ENCODE results near the gene PEX26. TPM values are rescaled to one million over a fixed set of nuclear protein-coding genes. Genes with fewer than 3 reads are reported as not detected.
"Not testable (repeated sequence)": the region's sequence is repeated elsewhere in the genome, so short reads cannot be mapped to it uniquely, and the experiment has no call there.

PEX26 gene
- total and polyA plus RNA-seq, 4 donors, result 3.5 to 21.0 (median 16.9) TPM

- Histone ChIP-seq H3K9me3 (ENCODE audit: control insufficient read depth in 4 of 4, low read length in 3 of 4) (no peaks in the 10 kb centered on the region), H3K27ac (ENCODE audit: low read depth in 1 of 2, low read length in 2 of 2) (no peak overlapping the region), H3K27me3 (ENCODE audit: control insufficient read depth in 4 of 4, insufficient read depth in 4 of 4, low read length in 3 of 4) (no peaks in the 10 kb centered on the region), H3K9ac (ENCODE audit: low read depth in 1 of 2, low read length in 2 of 2) (no peak overlapping the region), H3K4me3 (ENCODE audit: low read depth in 1 of 3, low read length in 3 of 3) (no peak overlapping the region), H3K4me1 (ENCODE audit: control insufficient read depth in 4 of 4, insufficient read depth in 4 of 4, low read length in 3 of 4) (peaks cover 5 to 19% (median 10%) of the 10 kb centered on the region in 4 donors), H3K36me3 (ENCODE audit: control insufficient read depth in 4 of 4, insufficient read depth in 3 of 4, low read depth in 1 of 4, low read length in 3 of 4) (no peaks in the 10 kb centered on the region)
- no peak for TF ChIP-seq SP1 (IDR thresholded peaks at IDR 0.05)
- TF ChIP-seq CTCF (IDR thresholded peaks at IDR 0.05; ENCODE audit: low read depth, low read length, missing input control), result no peak
- no peak for TF ChIP-seq REST (IDR thresholded peaks at IDR 0.05)
- no peak for TF ChIP-seq RAD21 (IDR thresholded peaks at IDR 0.05)
- no peak for TF ChIP-seq ZBTB33 (IDR thresholded peaks at IDR 0.05)
- TF ChIP-seq MAX (IDR thresholded peaks at IDR 0.05), result no peak
- TF ChIP-seq HNF4G (IDR thresholded peaks at IDR 0.05), result no peak
- no peak for TF ChIP-seq JUND (IDR thresholded peaks at IDR 0.05)
- no peak for TF ChIP-seq RXRA (IDR thresholded peaks at IDR 0.05)
- no peak for DNase-seq (ENCODE audit: low spot score)
- WGBS, result 95% methylated on average over 7 of the region's 7 CpGs
These were observed 14.5 kb upstream of the PEX26 start for GRCh38 chr22:18063306-18063705.

- not testable (repeated sequence) for H3K9me3 ChIP-seq (ENCODE audit: control insufficient read depth in 4 of 4, low read length in 3 of 4); H3K27me3 ChIP-seq (ENCODE audit: control insufficient read depth in 4 of 4, insufficient read depth in 4 of 4, low read length in 3 of 4); H3K36me3 ChIP-seq (ENCODE audit: control insufficient read depth in 4 of 4, insufficient read depth in 3 of 4, low read depth in 1 of 4, low read length in 3 of 4); H3K9ac ChIP-seq (ENCODE audit: low read depth in 1 of 2, low read length in 2 of 2); H3K27ac ChIP-seq (ENCODE audit: low read depth in 1 of 2, low read length in 2 of 2); DNase-seq (ENCODE audit: low spot score); H3K4me3 ChIP-seq (ENCODE audit: low read depth in 1 of 3, low read length in 3 of 3)
- H3K4me1 ChIP-seq (ENCODE audit: control insufficient read depth in 4 of 4, insufficient read depth in 4 of 4, low read length in 3 of 4), result peaks cover 5 to 19% (median 10%) of the 10 kb centered on the region in 4 donors
- 91% methylated on average over 6 of the region's 6 CpGs for WGBS
These were observed 14.1 kb upstream of the PEX26 start for GRCh38 chr22:18063715-18064114.

GRCh38 chr22:18064636-18065035, 13.2 kb upstream of the PEX26 start:
- H3K36me3 ChIP-seq (ENCODE audit: control insufficient read depth in 4 of 4, insufficient read depth in 3 of 4, low read depth in 1 of 4, low read length in 3 of 4), result no peaks in the 10 kb centered on the region
- no peaks in the 10 kb centered on the region for H3K27me3 ChIP-seq (ENCODE audit: control insufficient read depth in 4 of 4, insufficient read depth in 4 of 4, low read length in 3 of 4)
- no peak overlapping the region for H3K9ac ChIP-seq (ENCODE audit: low read depth in 1 of 2, low read length in 2 of 2)
- no peak overlapping the region for H3K4me3 ChIP-seq (ENCODE audit: low read depth in 1 of 3, low read length in 3 of 3)
- H3K27ac ChIP-seq (ENCODE audit: low read depth in 1 of 2, low read length in 2 of 2), result no peak overlapping the region
- TF ChIP-seq RAD21 (IDR thresholded peaks at IDR 0.05), result no peak
- TF ChIP-seq JUND (IDR thresholded peaks at IDR 0.05), result no peak
- no peak for TF ChIP-seq GABPA (IDR thresholded peaks at IDR 0.05 in 1 of 2, conservative IDR thresholded peaks at IDR 0.05 in 1 of 2)
- 94% methylated on average over 7 of the region's 7 CpGs for WGBS
- H3K4me1 ChIP-seq (ENCODE audit: control insufficient read depth in 4 of 4, insufficient read depth in 4 of 4, low read length in 3 of 4), result peaks cover 5 to 19% (median 10%) of the 10 kb centered on the region in 4 donors
- H3K9me3 ChIP-seq (ENCODE audit: control insufficient read depth in 4 of 4, low read length in 3 of 4), result no peaks in the 10 kb centered on the region
- no peak for DNase-seq (ENCODE audit: low spot score)

Data from liver (tissue), 9 donors.